ENCODE data around the gene SS18.
A peak's percentile ranks its signal among the peaks of the same experiment; 100 is the strongest.

SS18 gene

GRCh38 chr18:26104035-26104434 lies 13.6 kb upstream of the SS18 start:
- no peak for TF ChIP-seq CTCF (IDR thresholded peaks at IDR 0.05)

- peak; percentile 50 for TF ChIP-seq CTCF (IDR thresholded peaks at IDR 0.05)
Observed at GRCh38 chr18:26103579-26103978, 13.2 kb upstream of the SS18 start.

GRCh38 chr18:26097563-26097962 lies 7.2 kb upstream of the SS18 start:
- no peak for TF ChIP-seq CTCF (IDR thresholded peaks at IDR 0.05)

GRCh38 chr18:26096852-26097251 lies 6.4 kb upstream of the SS18 start:
- TF ChIP-seq CTCF (IDR thresholded peaks at IDR 0.05), result no peak

GRCh38 chr18:26091047-26091630 lies 726 bp upstream of the SS18 start:
- TF ChIP-seq CTCF (IDR thresholded peaks at IDR 0.05), result no peak

- TF ChIP-seq CTCF (IDR thresholded peaks at IDR 0.05), result no peak
Observed at GRCh38 chr18:26089293-26090129, 902 bp downstream of the SS18 start.

- TF ChIP-seq CTCF (IDR thresholded peaks at IDR 0.05), result no peak
Observed at GRCh38 chr18:26088487-26088886, 1.9 kb downstream of the SS18 start.
